Endothelial cell of umbilical vein (primary cell): Measurements from ENCODE around the gene SECTM1. TPM values are rescaled to one million over a fixed set of nuclear protein-coding genes. Genes with fewer than 3 reads are reported as not detected.
"Not testable (repeated sequence)": the region's sequence is repeated elsewhere in the genome, so short reads cannot be mapped to it uniquely, and the experiment has no call there.

Experiments
- BruUV-seq: library from RNA; stranded (reverse); fragments of 400-500 nt; replicated peaks from 2 replicates; lab custom pipeline; 2021; lab: Mats Ljungman, UMichigan
- CTCF ChIA-PET: fragments of 300-600, 350-600 bp; sonication (Branson Sonifier 250); formaldehyde crosslinking; loops from one replicate; lab custom pipeline; 2021; ENCODE audit warnings: antibody characterized with exemption, inconsistent platforms; lab: Charles Lee
- POLR2A ChIA-PET: fragments of 300-600, 350-600 bp; sonication (Branson Sonifier 250); formaldehyde crosslinking; loops from one replicate; lab custom pipeline; 2021; ENCODE audit warnings: antibody characterized with exemption, inconsistent platforms; lab: Charles Lee
- DNase-seq: peaks from one replicate; pipeline ENCODE4 v3.0.0-alpha.2; 2011; ENCODE audit warnings: low read depth, low spot score
- FAIRE-seq: peaks from 2 replicates; lab custom pipeline; 2011; peaks lifted over from hg19 to GRCh38; lab: Jason Lieb, UNC
- H2AFZ ChIP-seq: 2 replicates; pipeline ENCODE4 v1.6.0; 2012; ENCODE audit warnings: low read depth, low read length, control low read depth, inconsistent platforms
- H3K27ac ChIP-seq: 2 replicates; pipeline ENCODE4 v1.5.1; 2011; ENCODE audit warnings: low read depth, mild to moderate bottlenecking, control low read depth, low read length, moderate library complexity; ENCODE audit not compliant: insufficient read depth
- H3K27me3 ChIP-seq, 2 experiments: 2 replicates each; pipeline versions ENCODE4 v1.6.0 to v1.6.1; 2011; ENCODE audit warnings: low read length in 2 of 2, mixed read lengths in 1 of 2; ENCODE audit not compliant: control insufficient read depth in 2 of 2, insufficient read depth in 2 of 2
- H3K36me3 ChIP-seq, 2 experiments: 2 replicates in 1 of 2; 3 replicates in 1 of 2; pipeline ENCODE4 v1.5.1; 2011; ENCODE audit warnings: low read length in 2 of 2, mild to moderate bottlenecking in 1 of 2, moderate library complexity in 1 of 2; ENCODE audit not compliant: control insufficient read depth in 2 of 2, insufficient read depth in 2 of 2; ENCODE audit errors: extremely low read depth in 1 of 2
- H3K4me1 ChIP-seq: 3 replicates; pipeline ENCODE4 v1.5.1; 2011; ENCODE audit warnings: mild to moderate bottlenecking, low read length; ENCODE audit not compliant: control insufficient read depth, insufficient read depth; ENCODE audit errors: extremely low read depth
- H3K4me2 ChIP-seq: 2 replicates; pipeline ENCODE4 v1.6.1; 2011; ENCODE audit warnings: low read length, control low read depth, mixed read lengths; ENCODE audit not compliant: insufficient read depth
- H3K4me3 ChIP-seq, 3 experiments: fragments of 200-600 bp in 1 of 3; sonication (generic), shearing (Covaris generic) in 1 of 3; replicated peaks in 1 of 3; 2 replicates each; pipeline ENCODE4 v1.5.1; 2011 to 2016; ENCODE audit warnings: control low read depth in 3 of 3, low read length in 3 of 3, mild to moderate bottlenecking in 2 of 3, inconsistent platforms in 1 of 3, low read depth in 1 of 3, moderate library complexity in 1 of 3; ENCODE audit not compliant: insufficient read depth in 1 of 3
- H3K79me2 ChIP-seq: 2 replicates; pipeline ENCODE4 v1.6.0; 2012; ENCODE audit warnings: low read length, inconsistent platforms; ENCODE audit not compliant: control insufficient read depth, insufficient read depth
- H3K9ac ChIP-seq: replicated peaks from 2 replicates; pipeline ENCODE3; 2011; ENCODE audit warnings: low read length, control low read depth; ENCODE audit not compliant: insufficient read depth; ENCODE audit errors: extremely low read depth
- H3K9me1 ChIP-seq: replicated peaks from 3 replicates; pipeline ENCODE4 v1.6.0; 2011; ENCODE audit warnings: mild to moderate bottlenecking, low read length; ENCODE audit not compliant: control insufficient read depth, insufficient read depth; ENCODE audit errors: extremely low read depth
- H3K9me3 ChIP-seq: replicated peaks from 2 replicates; pipeline ENCODE4 v1.5.1; 2012; ENCODE audit warnings: low read length, inconsistent platforms; ENCODE audit not compliant: control insufficient read depth, insufficient read depth
- H4K20me1 ChIP-seq: replicated peaks from 2 replicates; pipeline ENCODE3; 2011; ENCODE audit warnings: mild to moderate bottlenecking, low read length; ENCODE audit not compliant: control insufficient read depth, insufficient read depth; ENCODE audit errors: extremely low read depth
- EZH2 ChIP-seq: IDR thresholded peaks from 2 replicates; pipeline ENCODE4 v1.6.1; 2012; ENCODE audit warnings: borderline replicate concordance, low read depth, mild to moderate bottlenecking, moderate library complexity, low read length, inconsistent platforms; ENCODE audit not compliant: severe bottlenecking
- FOS ChIP-seq: IDR thresholded peaks from 2 replicates; pipeline ENCODE4 v1.6.1; 2011; ENCODE audit warnings: mild to moderate bottlenecking, low read length, moderate library complexity, borderline replicate concordance; ENCODE audit not compliant: insufficient read depth
- GATA2 ChIP-seq: IDR thresholded peaks from 2 replicates; pipeline ENCODE4 v1.7.0; 2011; ENCODE audit warnings: low read depth, mild to moderate bottlenecking, moderate library complexity, mixed read lengths, low read length; ENCODE audit not compliant: insufficient read length, insufficient read depth
- JUN ChIP-seq: IDR thresholded peaks from 2 replicates; pipeline ENCODE4 v1.6.1; 2011; ENCODE audit warnings: borderline replicate concordance, low read depth; ENCODE audit not compliant: insufficient read length, insufficient read depth
- MYC ChIP-seq: IDR thresholded peaks from one replicate; pipeline ENCODE4 v1.6.1; 2011; ENCODE audit warnings: mild to moderate bottlenecking, low read depth, low read length
- POLR2A ChIP-seq: IDR thresholded peaks from 2 replicates; pipeline ENCODE4 v1.6.1; 2012; ENCODE audit warnings: low read depth, mild to moderate bottlenecking, control low read depth, low read length
- POLR2AphosphoS5 ChIP-seq: IDR thresholded peaks from 2 replicates; pipeline ENCODE4 v1.6.1; 2012; ENCODE audit warnings: low read depth, mild to moderate bottlenecking, control low read depth, low read length, moderate library complexity; ENCODE audit not compliant: insufficient read depth
- dilution Hi-C: fragments of 300-500 bp; cut with MboI; formaldehyde crosslinking; loops from one replicate; pipeline ENCODE4 v1.15.0; 2019; ENCODE audit warnings: low sequenced_read_pairs; ENCODE audit not compliant: extremely low pct_ligation_motif_present
- intact Hi-C: fragments of 100-400 bp; cut with micrococcal nuclease; formaldehyde crosslinking; loops from one replicate; pipeline ENCODE4 v1.10.0; 2022
- polyA plus RNA-seq, 4 experiments: library from polyadenylated mRNA; depleted of rRNA in 3 of 4; stranded (reverse) in 3 of 4; unstranded in 1 of 4; fragments of >200 nt; gene quantifications; 2 replicates each; pipeline versions ENCODE4 v1.2.1 to v1.2.3, GENCODE V29; 2011 to 2012; ENCODE audit warnings: missing spikeins in 1 of 4
- total RNA-seq: library from RNA; stranded (reverse); gene quantifications from 2 replicates; pipeline ENCODE4 v1.2.3, GENCODE V29; 2021
- TF ChIP-seq, protein P1 (sequence below): IDR thresholded peaks from 2 replicates; pipeline ENCODE4 v1.6.1; 2011; ENCODE audit not compliant: insufficient read depth, insufficient read length
- TF ChIP-seq, protein P2 (sequence below), 2 donors: IDR thresholded peaks; 1 replicate in 1 of 2; 2 replicates in 1 of 2; pipeline ENCODE4 v1.5.1; 2011; ENCODE audit warnings: low read length in 2 of 2, mild to moderate bottlenecking in 2 of 2, moderate library complexity in 2 of 2, control low read depth in 1 of 2, inconsistent platforms in 1 of 2, low read depth in 1 of 2; ENCODE audit not compliant: insufficient read depth in 1 of 2; ENCODE audit errors: extremely low read depth in 1 of 2

Gene SECTM1
- total and polyA plus RNA-seq, 2 donors (not counting 3 experiments of a cell fraction or from before 2014, with no cell fraction given): 1.9 to 2.3 TPM

DNA sequence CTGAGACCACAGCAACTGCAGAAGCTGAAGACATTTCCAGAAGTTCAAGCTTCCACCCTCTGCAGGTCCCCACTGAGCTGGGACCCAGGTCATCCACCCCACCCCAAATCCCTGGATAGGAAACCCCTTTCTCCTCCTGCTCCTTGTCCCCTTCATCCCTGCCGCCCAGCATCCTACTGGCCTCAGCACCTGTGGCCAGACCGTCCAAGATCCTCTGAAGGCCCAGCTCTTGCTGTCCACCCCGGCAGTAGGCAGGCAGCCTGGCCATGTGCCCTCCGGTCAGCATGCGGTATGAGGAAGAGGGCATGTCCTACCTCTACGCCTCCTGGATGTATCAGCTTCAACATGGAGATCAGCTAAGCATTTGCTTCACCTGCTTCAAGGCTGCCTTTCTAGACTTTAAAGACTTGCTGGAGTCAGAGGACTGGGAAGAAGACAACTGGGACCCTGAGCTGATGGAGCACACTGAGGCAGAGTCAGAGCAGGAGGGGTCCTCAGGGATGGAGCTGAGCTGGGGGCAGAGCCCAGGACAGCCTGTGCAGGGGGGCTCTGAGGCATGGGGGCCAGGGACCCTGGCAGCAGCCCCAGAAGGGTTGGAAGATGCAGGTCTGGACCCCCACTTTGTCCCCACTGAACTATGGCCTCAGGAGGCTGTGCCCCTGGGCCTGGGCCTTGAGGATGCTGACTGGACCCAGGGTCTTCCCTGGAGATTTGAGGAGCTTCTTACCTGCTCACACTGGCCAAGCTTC, 28.5 kb upstream of the SECTM1 start:
- FAIRE-seq (no peak), DNase-seq (no peak)
- Histone ChIP-seq H3K4me2 (no peak overlapping the region), H3K9ac (no peak overlapping the region), H3K4me3 (no peak overlapping the region), H3K9me1 (no peaks in the 10 kb centered on the region), H3K36me3 (no peaks in the 10 kb centered on the region), H3K4me1 (peaks cover 2% of the 10 kb centered on the region), H3K79me2 (no peaks in the 10 kb centered on the region), H4K20me1 (no peaks in the 10 kb centered on the region), H3K9me3 (no peaks in the 10 kb centered on the region), H2AFZ (no peak overlapping the region), H3K27ac (no peak overlapping the region), H3K27me3 (no peaks in the 10 kb centered on the region)
- ChIA-PET POLR2A (no interaction called here), CTCF (interaction anchor here (0.8 to 1.4 kb wide), 4 partner anchors 11 to 63 kb away, joined by 3 to 5 read pairs (median 4); no protein-coding TSS in a partner anchor)
- dilution Hi-C loops: no loop called here
- no peak for TF ChIP-seq POLR2A
- TF ChIP-seq POLR2AphosphoS5: no peak
- TF ChIP-seq JUN: no peak
- no peak for TF ChIP-seq MYC
- TF ChIP-seq EZH2: no peak
- TF ChIP-seq GATA2: no peak
- TF ChIP-seq, protein P1, sequence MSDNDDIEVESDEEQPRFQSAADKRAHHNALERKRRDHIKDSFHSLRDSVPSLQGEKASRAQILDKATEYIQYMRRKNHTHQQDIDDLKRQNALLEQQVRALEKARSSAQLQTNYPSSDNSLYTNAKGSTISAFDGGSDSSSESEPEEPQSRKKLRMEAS: no peak
- no peak for TF ChIP-seq FOS
- TF ChIP-seq, protein P2, sequence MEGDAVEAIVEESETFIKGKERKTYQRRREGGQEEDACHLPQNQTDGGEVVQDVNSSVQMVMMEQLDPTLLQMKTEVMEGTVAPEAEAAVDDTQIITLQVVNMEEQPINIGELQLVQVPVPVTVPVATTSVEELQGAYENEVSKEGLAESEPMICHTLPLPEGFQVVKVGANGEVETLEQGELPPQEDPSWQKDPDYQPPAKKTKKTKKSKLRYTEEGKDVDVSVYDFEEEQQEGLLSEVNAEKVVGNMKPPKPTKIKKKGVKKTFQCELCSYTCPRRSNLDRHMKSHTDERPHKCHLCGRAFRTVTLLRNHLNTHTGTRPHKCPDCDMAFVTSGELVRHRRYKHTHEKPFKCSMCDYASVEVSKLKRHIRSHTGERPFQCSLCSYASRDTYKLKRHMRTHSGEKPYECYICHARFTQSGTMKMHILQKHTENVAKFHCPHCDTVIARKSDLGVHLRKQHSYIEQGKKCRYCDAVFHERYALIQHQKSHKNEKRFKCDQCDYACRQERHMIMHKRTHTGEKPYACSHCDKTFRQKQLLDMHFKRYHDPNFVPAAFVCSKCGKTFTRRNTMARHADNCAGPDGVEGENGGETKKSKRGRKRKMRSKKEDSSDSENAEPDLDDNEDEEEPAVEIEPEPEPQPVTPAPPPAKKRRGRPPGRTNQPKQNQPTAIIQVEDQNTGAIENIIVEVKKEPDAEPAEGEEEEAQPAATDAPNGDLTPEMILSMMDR (IDR thresholded peaks at IDR 0.05; ENCODE audit: extremely low read depth in 1 of 2, insufficient read depth in 1 of 2, low read depth in 1 of 2, low read length in 2 of 2): no peak
- intact Hi-C loops: no loop called here
- no TSS peak for BruUV-seq

DNA sequence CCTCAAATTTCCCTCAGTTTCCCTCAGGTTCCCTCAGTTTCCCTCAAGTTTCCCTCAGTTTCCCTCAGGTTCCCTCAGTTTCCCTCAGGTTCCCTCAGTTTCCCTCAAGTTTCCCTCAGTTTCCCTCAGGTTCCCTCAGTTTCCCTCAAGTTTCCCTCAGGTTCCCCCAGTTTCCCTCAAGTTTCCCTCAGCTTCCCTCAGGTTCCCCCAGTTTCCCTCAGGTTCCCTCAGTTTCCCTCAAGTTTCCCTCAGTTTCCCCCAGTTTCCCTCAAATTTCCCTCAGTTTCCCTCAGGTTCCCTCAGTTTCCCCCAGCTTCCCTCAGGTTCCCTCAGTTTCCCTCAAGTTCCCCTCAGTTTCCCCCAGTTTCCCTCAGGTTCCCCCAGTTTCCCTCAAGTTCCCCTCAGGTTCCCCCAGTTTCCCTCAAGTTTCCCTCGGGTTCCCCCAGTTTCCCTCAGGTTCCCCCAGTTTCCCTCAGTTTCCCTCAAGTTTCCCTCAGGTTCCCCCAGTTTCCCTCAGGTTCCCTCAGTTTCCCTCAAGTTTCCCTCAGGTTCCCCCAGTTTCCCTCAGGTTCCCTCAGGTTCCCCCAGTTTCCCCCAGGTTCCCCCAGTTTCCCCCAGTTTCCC, 26.0 kb upstream of the SECTM1 start:
- H3K27me3 ChIP-seq, H2AFZ ChIP-seq, H3K79me2 ChIP-seq, H3K9ac ChIP-seq, H3K4me3 ChIP-seq, BruUV-seq, H4K20me1 ChIP-seq, H3K9me1 ChIP-seq, H3K9me3 ChIP-seq, CTCF ChIA-PET, H3K27ac ChIP-seq, H3K36me3 ChIP-seq, intact Hi-C loops, FAIRE-seq, H3K4me1 ChIP-seq, DNase-seq, H3K4me2 ChIP-seq, dilution Hi-C loops, POLR2A ChIA-PET: not testable (repeated sequence)
